Panc1 (cell line): Measurements from ENCODE around the gene CLEC14A. TPM values are rescaled to one million over a fixed set of nuclear protein-coding genes. Genes with fewer than 3 reads are reported as not detected.

ENCODE experiments used
- ATAC-seq: fragments of 200-7000 bp; cut with Tn5 transposase; 2 replicates; pipeline ENCODE4 v1.9.1; 2020; ENCODE audit warnings: mild to moderate bottlenecking, moderate library complexity
- BruUV-seq: library from RNA; stranded (reverse); fragments of 400-500 nt; replicated peaks from 2 replicates; lab custom pipeline; 2021; lab: Mats Ljungman, UMichigan
- CTCF ChIA-PET: fragments of 300-600 bp; sonication (Branson Sonifier 250); formaldehyde crosslinking; loops from one replicate; lab custom pipeline; 2022; ENCODE audit warnings: antibody characterized with exemption; lab: Charles Lee
- POLR2A ChIA-PET: fragments of 300-600 bp; sonication (Branson Sonifier 250); formaldehyde crosslinking; loops from one replicate; lab custom pipeline; 2022; ENCODE audit warnings: antibody characterized with exemption; lab: Charles Lee
- DNase-seq: peaks from one replicate; pipeline ENCODE4 v3.0.0-alpha.2; 2010; ENCODE audit warnings: low read depth, low spot score
- H3K27ac ChIP-seq: 2 replicates; pipeline ENCODE4 v1.5.1; 2011; ENCODE audit warnings: mild to moderate bottlenecking, low read length, inconsistent platforms
- H3K27me3 ChIP-seq: fragments of 200-500 bp; sonication (Bioruptor generic); 2 replicates; pipeline ENCODE4 v1.6.0; 2014; ENCODE audit warnings: low read length, inconsistent platforms; ENCODE audit not compliant: control insufficient read depth, insufficient read depth
- H3K36me3 ChIP-seq: fragments of 200-500 bp; sonication (Bioruptor generic); 2 replicates; pipeline ENCODE4 v1.5.1; 2014; ENCODE audit warnings: inconsistent platforms, mild to moderate bottlenecking, low read length, moderate library complexity; ENCODE audit not compliant: control insufficient read depth, insufficient read depth
- H3K4me1 ChIP-seq: 2 replicates; pipeline ENCODE4 v1.5.1; 2011; ENCODE audit warnings: inconsistent platforms, mild to moderate bottlenecking, low read length, moderate library complexity; ENCODE audit not compliant: control insufficient read depth, insufficient read depth
- H3K4me3 ChIP-seq, 2 experiments: 2 replicates each; pipeline ENCODE4 v1.5.1; 2011 to 2012; ENCODE audit warnings: low read depth in 2 of 2, low read length in 2 of 2, mild to moderate bottlenecking in 2 of 2, inconsistent platforms in 1 of 2, moderate library complexity in 1 of 2
- H3K9me3 ChIP-seq: fragments of 200-500 bp; sonication (Bioruptor generic); 2 replicates; pipeline ENCODE4 v1.5.1; 2014; ENCODE audit warnings: low read depth, mild to moderate bottlenecking, inconsistent platforms, low read length, moderate library complexity; ENCODE audit not compliant: control insufficient read depth, insufficient read depth
- CTCF ChIP-seq: fragments of 450-650 bp; IDR thresholded peaks from 2 replicates; pipeline ENCODE4 v1.5.1; 2017; ENCODE audit warnings: mild to moderate bottlenecking
- POLR2AphosphoS5 ChIP-seq: IDR thresholded peaks from 2 replicates; pipeline ENCODE4 v1.6.1; 2012; ENCODE audit warnings: mild to moderate bottlenecking, low read depth, low read length, moderate library complexity
- REST ChIP-seq, 2 experiments: IDR thresholded peaks; 2 replicates each; pipeline ENCODE4 v1.6.1; 2011 to 2012; ENCODE audit warnings: low read depth in 2 of 2, control low read depth in 1 of 2, low read length in 1 of 2, mild to moderate bottlenecking in 1 of 2, moderate library complexity in 1 of 2; ENCODE audit not compliant: insufficient read depth in 1 of 2
- SIN3A ChIP-seq: IDR thresholded peaks from 2 replicates; pipeline ENCODE4 v1.6.1; 2012; ENCODE audit warnings: low read depth, mild to moderate bottlenecking, low read length, moderate library complexity, borderline replicate concordance; ENCODE audit not compliant: insufficient read depth
- TCF7L2 ChIP-seq: IDR thresholded peaks from 2 replicates; pipeline ENCODE4 v1.6.1; 2011; ENCODE audit warnings: mild to moderate bottlenecking, low read depth, low read length, inconsistent platforms
- in situ Hi-C: cut with HindIII; loops from 2 replicates; pipeline ENCODE4 v1.10.0; 2016; ENCODE audit warnings: low sequenced_read_pairs, low pct_unique_long_range_greater_than_20kb
- intact Hi-C: fragments of 100-400 bp; cut with micrococcal nuclease; formaldehyde crosslinking; loops from one replicate; pipeline ENCODE4 v1.10.0; 2022; ENCODE audit not compliant: unreplicated experiment
- total RNA-seq: library from RNA; stranded (reverse); gene quantifications from one replicate; pipeline ENCODE4 v1.2.1, GENCODE V29; 2021; ENCODE audit not compliant: unreplicated experiment

The CLEC14A gene
- total RNA-seq, 1 experiment from 2014 or later = 0.10 TPM

GRCh38 chr14:38217553-38217952, 38.3 kb downstream of the CLEC14A start:
- ChIA-PET POLR2A (no interaction called here), CTCF (no interaction called here)
- ATAC-seq = no peak
- DNase-seq = no peak
- Histone ChIP-seq H3K27me3 (no peaks in the 10 kb centered on the region), H3K4me3 (no peak overlapping the region), H3K27ac (no peak overlapping the region), H3K9me3 (no peaks in the 10 kb centered on the region), H3K4me1 (no peaks in the 10 kb centered on the region), H3K36me3 (no peaks in the 10 kb centered on the region; the same call in 1 of the 2 replicates)
- TF ChIP-seq POLR2AphosphoS5 = no peak
- TF ChIP-seq TCF7L2 = no peak
- TF ChIP-seq REST (IDR thresholded peaks at IDR 0.05; ENCODE audit: insufficient read depth in 1 of 2, low read depth in 2 of 2, low read length in 1 of 2) = no peak
- no peak for TF ChIP-seq SIN3A
- TF ChIP-seq CTCF = no peak
- intact Hi-C loops (no loop called here), in situ Hi-C loops (no loop called here)
- BruUV-seq = no TSS peak

- no peak overlapping the region for H3K4me3 ChIP-seq
- H3K4me1 ChIP-seq = no peaks in the 10 kb centered on the region
- no peak for ATAC-seq
- in situ Hi-C loops (no loop called here), intact Hi-C loops (no loop called here)
- no peak for TF ChIP-seq CTCF
- no peak for TF ChIP-seq REST (IDR thresholded peaks at IDR 0.05; ENCODE audit: insufficient read depth in 1 of 2, low read depth in 2 of 2, low read length in 1 of 2)
- TF ChIP-seq POLR2AphosphoS5 = no peak
- no peak for TF ChIP-seq SIN3A
- no peak for TF ChIP-seq TCF7L2
- BruUV-seq = no TSS peak
- H3K36me3 ChIP-seq = no peaks in the 10 kb centered on the region; the same call in 1 of the 2 replicates
- CTCF ChIA-PET = no interaction called here
- POLR2A ChIA-PET = no interaction called here
- DNase-seq = no peak
- H3K9me3 ChIP-seq = no peaks in the 10 kb centered on the region
- H3K27me3 ChIP-seq = peaks cover 12% of the 10 kb centered on the region
- no peak overlapping the region for H3K27ac ChIP-seq
These were observed 42.9 kb downstream of the CLEC14A start for GRCh38 chr14:38213001-38213400.
